Thyroid gland (tissue), 4 donors: Measurements from ENCODE around the gene BEAN1.

Experiments
- POLR2A ChIP-seq, 2 donors: fragments of 450-650 bp; IDR thresholded peaks; one replicate each; pipeline ENCODE4 v1.6.1; 2017; ENCODE audit warnings: antibody characterized with exemption in 2 of 2, mild to moderate bottlenecking in 2 of 2, moderate library complexity in 1 of 2
- TF ChIP-seq, protein P1 (sequence below), 6 experiments: fragments of 200-600 bp in 3 of 6; fragments of 450-650 bp in 3 of 6; sonication (generic) in 3 of 6; IDR thresholded peaks; one replicate each; pipeline ENCODE4 v1.5.1; 2016 to 2019; ENCODE audit warnings: antibody characterized with exemption in 6 of 6, mild to moderate bottlenecking in 2 of 6, inconsistent platforms in 1 of 6, moderate library complexity in 1 of 6

DNA sequence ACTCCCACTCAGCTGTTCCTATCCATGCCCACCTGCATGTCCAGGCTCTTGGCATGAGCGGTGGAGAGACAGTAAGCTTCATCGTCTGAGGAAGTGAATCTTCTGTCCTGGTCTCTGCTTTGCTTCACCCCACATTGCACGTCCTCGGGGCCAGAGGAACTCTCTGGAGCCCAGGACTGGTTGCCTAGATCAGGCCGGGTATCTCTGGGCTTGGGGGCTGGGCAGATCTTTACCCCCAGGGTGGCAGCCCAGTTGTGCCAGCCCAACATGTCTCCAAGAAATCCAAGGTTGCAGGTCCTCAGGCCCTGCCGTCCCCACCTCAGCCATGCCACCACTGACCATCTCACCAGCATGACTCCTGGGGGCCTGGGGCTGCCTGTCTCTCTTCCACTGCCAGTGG is 58.3 kb downstream of the BEAN1 start:
- TF ChIP-seq POLR2A (IDR thresholded peaks at IDR 0.05), result no peak
- TF ChIP-seq, protein P1, sequence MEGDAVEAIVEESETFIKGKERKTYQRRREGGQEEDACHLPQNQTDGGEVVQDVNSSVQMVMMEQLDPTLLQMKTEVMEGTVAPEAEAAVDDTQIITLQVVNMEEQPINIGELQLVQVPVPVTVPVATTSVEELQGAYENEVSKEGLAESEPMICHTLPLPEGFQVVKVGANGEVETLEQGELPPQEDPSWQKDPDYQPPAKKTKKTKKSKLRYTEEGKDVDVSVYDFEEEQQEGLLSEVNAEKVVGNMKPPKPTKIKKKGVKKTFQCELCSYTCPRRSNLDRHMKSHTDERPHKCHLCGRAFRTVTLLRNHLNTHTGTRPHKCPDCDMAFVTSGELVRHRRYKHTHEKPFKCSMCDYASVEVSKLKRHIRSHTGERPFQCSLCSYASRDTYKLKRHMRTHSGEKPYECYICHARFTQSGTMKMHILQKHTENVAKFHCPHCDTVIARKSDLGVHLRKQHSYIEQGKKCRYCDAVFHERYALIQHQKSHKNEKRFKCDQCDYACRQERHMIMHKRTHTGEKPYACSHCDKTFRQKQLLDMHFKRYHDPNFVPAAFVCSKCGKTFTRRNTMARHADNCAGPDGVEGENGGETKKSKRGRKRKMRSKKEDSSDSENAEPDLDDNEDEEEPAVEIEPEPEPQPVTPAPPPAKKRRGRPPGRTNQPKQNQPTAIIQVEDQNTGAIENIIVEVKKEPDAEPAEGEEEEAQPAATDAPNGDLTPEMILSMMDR (IDR thresholded peaks at IDR 0.05), result no peak
